Activated naive CD4-positive, alpha-beta T cell treated with anti-CD3 and anti-CD28 coated beads for 36 hours (primary cell): ENCODE results near the gene KRTCAP3. TPM values are rescaled to one million over a fixed set of nuclear protein-coding genes. Genes with fewer than 3 reads are reported as not detected.
A peak's percentile ranks its signal among the peaks of the same experiment; 100 is the strongest.
"Not testable (repeated sequence)": the region's sequence is repeated elsewhere in the genome, so short reads cannot be mapped to it uniquely, and the experiment has no call there.

ENCODE experiments used
- CTCF ChIA-PET: fragments of 350-600 bp; sonication (Branson Sonifier 250); formaldehyde crosslinking; loops from one replicate; lab custom pipeline; 2021; ENCODE audit warnings: antibody characterized with exemption; lab: Charles Lee
- DNase-seq: peaks from one replicate; pipeline ENCODE4 v3.0.0-alpha.2; 2020
- H3K27ac Mint-ChIP-seq: one replicate; pipeline ENCODE4 v1.8.0; 2021; ENCODE audit warnings: mild to moderate bottlenecking, mixed read lengths
- H3K27me3 Mint-ChIP-seq: one replicate; pipeline ENCODE4 v1.8.0; 2021; ENCODE audit warnings: low read depth, mixed read lengths
- H3K36me3 Mint-ChIP-seq: one replicate; pipeline ENCODE4 v1.8.0; 2021; ENCODE audit warnings: low read depth, mixed read lengths
- H3K4me1 Mint-ChIP-seq: one replicate; pipeline ENCODE4 v1.8.0; 2021; ENCODE audit warnings: low read depth, mixed read lengths
- H3K4me3 Mint-ChIP-seq: one replicate; pipeline ENCODE4 v1.8.0; 2021; ENCODE audit warnings: mild to moderate bottlenecking, moderate library complexity, mixed read lengths
- H3K9me3 Mint-ChIP-seq: one replicate; pipeline ENCODE4 v1.8.0; 2021; ENCODE audit warnings: mixed read lengths
- intact Hi-C: fragments of 100-400 bp; cut with micrococcal nuclease; formaldehyde crosslinking; loops from one replicate; pipeline ENCODE4 v1.15.1; 2023
- total RNA-seq, 2 experiments: library from RNA; stranded (reverse); gene quantifications; one replicate each; pipeline ENCODE4 v1.2.3, GENCODE V29; 2021

Gene KRTCAP3
- total RNA-seq, 2 experiments from 2014 or later, result 5.0 to 6.7 TPM

DNA sequence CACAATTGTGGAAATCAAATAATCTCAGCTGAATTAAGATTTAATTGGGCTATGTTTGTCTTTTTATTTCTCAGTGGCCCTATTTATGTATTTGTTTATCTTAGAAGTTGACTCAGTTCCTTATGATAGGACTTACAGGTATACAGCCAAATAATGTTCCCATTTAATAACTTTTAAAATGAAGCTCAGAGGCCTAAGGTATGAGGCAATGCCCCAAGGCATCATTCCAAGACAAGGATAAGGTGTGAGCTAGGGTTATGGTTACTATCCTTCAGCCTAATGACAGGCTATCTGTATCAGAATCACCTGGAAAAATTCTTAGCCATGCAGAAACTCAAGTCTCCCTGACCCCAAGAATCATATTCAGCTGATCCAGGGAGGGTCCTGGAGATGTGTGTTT, 21.2 kb upstream of the KRTCAP3 start:
- H3K27me3 Mint-ChIP-seq, result no peaks in the 10 kb centered on the region
- H3K9me3 Mint-ChIP-seq, result no peaks in the 10 kb centered on the region
- H3K4me1 Mint-ChIP-seq, result no peaks in the 10 kb centered on the region
- CTCF ChIA-PET, result interaction anchor here (1.3 kb wide), 1 partner anchor 10 kb away, joined by 3 read pairs; no protein-coding TSS in a partner anchor
- no peak overlapping the region for H3K27ac Mint-ChIP-seq
- DNase-seq, result no peak
- no peak overlapping the region for H3K4me3 Mint-ChIP-seq
- H3K36me3 Mint-ChIP-seq, result no peaks in the 10 kb centered on the region
- intact Hi-C loops, result no loop called here

DNA sequence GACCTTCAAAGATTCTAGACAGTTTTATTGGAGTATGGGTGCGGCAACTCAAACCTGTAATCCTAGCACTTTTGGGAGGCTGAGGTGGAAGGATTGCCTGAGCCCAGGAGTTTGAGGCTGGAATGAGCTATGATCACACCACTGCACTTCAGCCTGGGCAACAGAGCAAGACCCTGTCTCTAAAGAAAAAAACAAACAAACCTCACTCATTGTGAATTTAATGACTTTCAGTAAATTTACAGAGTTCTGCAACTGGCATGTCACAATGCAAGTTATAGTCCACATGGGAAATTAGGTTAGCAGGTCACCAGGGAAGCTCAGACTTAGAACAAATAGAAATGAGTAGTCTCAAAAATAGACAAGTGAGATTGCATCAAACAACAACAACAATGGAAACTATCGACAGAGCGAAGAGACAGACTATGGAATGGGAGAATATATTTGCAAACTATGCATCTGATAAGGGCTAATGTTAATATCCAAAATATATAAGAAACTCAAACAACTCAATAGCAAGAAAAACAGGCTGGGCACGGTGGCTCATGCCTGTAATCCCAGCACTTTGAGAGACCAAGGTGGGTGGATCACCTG, 20.4 kb upstream of the KRTCAP3 start:
- H3K27me3 Mint-ChIP-seq, result no peaks in the 10 kb centered on the region
- CTCF ChIA-PET, result interaction anchor here (1.3 kb wide), 1 partner anchor 9 kb away, joined by 3 read pairs; no protein-coding TSS in a partner anchor
- DNase-seq, result no peak
- no peaks in the 10 kb centered on the region for H3K4me1 Mint-ChIP-seq
- no peak overlapping the region for H3K27ac Mint-ChIP-seq
- no peaks in the 10 kb centered on the region for H3K9me3 Mint-ChIP-seq
- H3K36me3 Mint-ChIP-seq, result no peaks in the 10 kb centered on the region
- no peak overlapping the region for H3K4me3 Mint-ChIP-seq
- intact Hi-C loops, result no loop called here

GRCh38 chr2:27422958-27423357, 19.2 kb upstream of the KRTCAP3 start:
- CTCF ChIA-PET, result interaction anchor here (0.9 kb wide), 1 partner anchor 260 kb away, joined by 3 read pairs; no protein-coding TSS in a partner anchor
- intact Hi-C loops, result no loop called here
- no peaks in the 10 kb centered on the region for H3K9me3 Mint-ChIP-seq

GRCh38 chr2:27425039-27425438, 17.1 kb upstream of the KRTCAP3 start:
- intact Hi-C loops, H3K27me3 Mint-ChIP-seq: not testable (repeated sequence)

More at GRCh38 chr2:27422958-27423357, 19.2 kb upstream of the KRTCAP3 start:
- no peaks in the 10 kb centered on the region for H3K27me3 Mint-ChIP-seq
- H3K36me3 Mint-ChIP-seq, result no peaks in the 10 kb centered on the region
- no peak overlapping the region for H3K4me3 Mint-ChIP-seq
- no peak for DNase-seq
- H3K27ac Mint-ChIP-seq, result no peak overlapping the region
- H3K4me1 Mint-ChIP-seq, result peaks cover 7% of the 10 kb centered on the region

GRCh38 chr2:27427863-27428212, 14.3 kb upstream of the KRTCAP3 start:
- Mint-ChIP-seq H3K4me1 (peaks cover 25% of the 10 kb centered on the region), H3K27me3 (no peaks in the 10 kb centered on the region), H3K27ac (peak overlapping the region; percentile 94), H3K36me3 (peaks cover 7% of the 10 kb centered on the region), H3K4me3 (peak overlapping the region; percentile 98), H3K9me3 (no peaks in the 10 kb centered on the region)
- intact Hi-C loops, result loop anchor here (1.0 to 2.0 kb wide), 10 partner anchors 19 to 378 kb away; partner anchors contain the start of genes ATRAID, CCDC121, EIF2B4 and GPN1
- CTCF ChIA-PET, result interaction anchor here (4.2 kb wide), 1 partner anchor 19 kb away, joined by 35 read pairs; the partner anchor contains the start of gene PPM1G
- no peak for DNase-seq

More at GRCh38 chr2:27425039-27425438, 17.1 kb upstream of the KRTCAP3 start:
- H3K36me3 Mint-ChIP-seq, H3K4me1 Mint-ChIP-seq, H3K4me3 Mint-ChIP-seq, H3K27ac Mint-ChIP-seq, CTCF ChIA-PET, H3K9me3 Mint-ChIP-seq, DNase-seq: not testable (repeated sequence)

DNA sequence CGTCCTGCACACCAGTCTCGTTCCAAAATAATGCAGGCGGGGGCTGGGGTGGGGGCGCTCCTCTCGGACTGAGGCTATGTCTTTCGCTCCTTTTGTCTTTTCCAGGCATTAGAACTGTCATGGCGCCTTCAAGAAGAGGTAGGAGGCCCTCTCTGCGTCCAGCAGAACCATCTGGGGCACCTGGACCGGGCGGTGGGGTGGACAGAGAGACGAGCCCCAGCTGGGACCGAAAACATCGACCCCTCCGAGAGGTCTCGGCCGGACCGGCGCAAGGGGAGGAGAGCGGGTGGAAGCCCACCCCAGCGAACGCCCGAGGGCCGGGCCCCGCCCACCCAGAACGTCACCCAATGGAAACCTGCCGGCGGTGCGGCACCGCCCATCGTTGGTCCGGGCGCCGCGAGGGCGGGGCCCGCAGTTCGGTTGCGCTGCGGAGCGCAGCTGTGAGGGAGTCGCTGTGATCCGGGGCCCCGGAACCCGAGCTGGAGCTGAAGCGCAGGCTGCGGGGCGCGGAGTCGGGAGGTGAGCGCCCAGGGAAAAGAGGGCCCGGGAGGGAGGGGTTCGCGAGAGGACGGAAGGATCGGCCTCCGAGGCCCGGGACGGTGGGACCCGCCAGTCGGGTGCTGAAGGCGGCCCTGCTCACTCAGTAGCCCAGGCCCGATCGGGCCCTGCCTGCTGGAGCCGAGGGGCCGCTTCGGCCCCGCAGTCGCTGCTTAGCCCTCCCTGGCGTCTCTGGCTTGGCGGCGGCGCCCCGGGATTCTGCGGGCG, 13.8 kb upstream of the KRTCAP3 start, which contains the start of gene NRBP1:
Gene NRBP1 (plus strand): TSS at position 419 of the 765 bp plus-strand sequence. CDS start 4,643 bp downstream, outside the sequence.
- CTCF ChIA-PET, result interaction anchor here (3.2 to 4.2 kb wide), 3 partner anchors 20 to 254 kb away, joined by 13 to 35 read pairs (median 29); partner anchors contain the start of genes PPM1G and ZNF513
- peaks cover 31% of the 10 kb centered on the region for H3K4me1 Mint-ChIP-seq
- intact Hi-C loops, result loop anchor here (1.0 to 2.0 kb wide), 10 partner anchors 19 to 378 kb away; partner anchors contain the start of genes ATRAID, CCDC121, EIF2B4 and GPN1
- peak within 1 kb of the TSS; percentile 94 for H3K27ac Mint-ChIP-seq
- no peaks in the 10 kb centered on the region for H3K27me3 Mint-ChIP-seq
- peak within 1 kb of the TSS; percentile 98 for H3K4me3 Mint-ChIP-seq
- peaks cover 10% of the 10 kb centered on the region for H3K36me3 Mint-ChIP-seq
- no peaks in the 10 kb centered on the region for H3K9me3 Mint-ChIP-seq
- DNase-seq, result peak; percentile 94

- H3K36me3 Mint-ChIP-seq, result peaks cover 16% of the 10 kb centered on the region
- peak; percentile 67 for DNase-seq
- no peaks in the 10 kb centered on the region for H3K27me3 Mint-ChIP-seq
- no peaks in the 10 kb centered on the region for H3K9me3 Mint-ChIP-seq
- H3K4me1 Mint-ChIP-seq, result peaks cover 31% of the 10 kb centered on the region
- H3K4me3 Mint-ChIP-seq, result peak overlapping the region; percentile 98
- peak overlapping the region; percentile 93 for H3K27ac Mint-ChIP-seq
- intact Hi-C loops, result loop anchor here (1.0 to 2.0 kb wide), 11 partner anchors 20 to 379 kb away; partner anchors contain the start of genes ATRAID, CCDC121, EIF2B4 and GPN1
- CTCF ChIA-PET, result interaction anchor here (1.8 to 4.2 kb wide), 5 partner anchors 20 to 253 kb away, joined by 4 to 35 read pairs (median 13); partner anchors contain the start of genes PPM1G and ZNF513
These were observed 13.1 kb upstream of the KRTCAP3 start for GRCh38 chr2:27428978-27429541.

DNA sequence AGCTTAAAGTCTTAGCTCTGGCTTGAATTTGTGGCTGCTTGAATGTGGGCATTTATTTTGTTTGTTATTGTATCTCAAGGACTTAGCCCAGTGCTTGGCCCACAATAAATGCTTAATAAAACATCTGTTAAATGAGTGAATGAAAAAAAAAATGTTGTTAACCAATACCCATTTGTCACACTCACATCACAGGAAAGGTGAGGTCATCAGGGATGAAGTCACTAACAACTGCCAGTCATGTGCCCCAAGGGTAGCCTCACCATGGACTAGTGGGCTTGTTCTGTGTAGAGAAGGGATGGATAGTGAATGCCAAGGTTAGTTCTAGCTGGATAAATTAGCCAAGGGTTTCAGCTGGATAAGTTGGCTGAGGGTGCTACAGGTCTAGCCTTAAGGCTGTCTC, 10.8 kb upstream of the KRTCAP3 start:
- intact Hi-C loops, result loop anchor here (2.0 kb wide), 1 partner anchor 51 kb away; the partner anchor contains the start of gene ZNF513
- peak; percentile 63 for DNase-seq
- H3K4me1 Mint-ChIP-seq, result peaks cover 31% of the 10 kb centered on the region

DNA sequence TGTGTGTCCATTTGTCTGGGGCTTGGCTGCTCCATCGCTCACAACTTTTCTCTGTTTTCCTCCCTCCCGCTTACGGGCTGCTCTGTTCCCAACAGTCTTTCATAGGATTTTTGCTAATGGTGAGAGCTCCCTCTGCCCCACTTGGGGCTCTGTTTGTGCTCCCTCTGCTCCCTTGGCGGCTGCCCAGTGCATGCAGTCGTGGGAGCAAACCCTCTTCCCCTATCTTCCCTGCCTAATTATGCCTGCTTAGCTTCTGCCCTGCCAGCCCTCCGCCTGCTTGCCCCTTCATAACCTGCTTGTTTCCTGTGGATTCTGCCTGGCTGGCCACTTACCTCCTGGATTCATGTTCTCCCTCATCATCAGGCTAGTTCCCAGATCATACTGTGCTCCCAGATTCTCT, 6.6 kb upstream of the KRTCAP3 start:
- Mint-ChIP-seq H3K4me3 (no peak overlapping the region), H3K36me3 (peaks cover 26% of the 10 kb centered on the region), H3K27me3 (no peaks in the 10 kb centered on the region), H3K27ac (no peak overlapping the region), H3K9me3 (no peaks in the 10 kb centered on the region), H3K4me1 (peaks cover 19% of the 10 kb centered on the region)
- CTCF ChIA-PET, result interaction anchor here (1.5 kb wide), 1 partner anchor 248 kb away, joined by 4 read pairs; no protein-coding TSS in a partner anchor
- intact Hi-C loops, result no loop called here
- DNase-seq, result no peak

More for the DNA sequence above, 10.8 kb upstream of the KRTCAP3 start:
- Mint-ChIP-seq H3K9me3 (no peaks in the 10 kb centered on the region), H3K36me3 (peaks cover 17% of the 10 kb centered on the region), H3K27ac (peak overlapping the region; percentile 93), H3K4me3 (peak overlapping the region; percentile 44), H3K27me3 (no peaks in the 10 kb centered on the region)
- CTCF ChIA-PET, result interaction anchor here (1.1 to 4.2 kb wide), 9 partner anchors 10 to 251 kb away, joined by 4 to 35 read pairs (median 8); partner anchors contain the start of genes EIF2B4, PPM1G, SNX17 and ZNF513

- Mint-ChIP-seq H3K27me3 (no peaks in the 10 kb centered on the region), H3K9me3 (no peaks in the 10 kb centered on the region), H3K4me3 (no peak overlapping the region), H3K27ac (no peak overlapping the region), H3K4me1 (peaks cover 8% of the 10 kb centered on the region), H3K36me3 (peaks cover 28% of the 10 kb centered on the region)
- CTCF ChIA-PET, result interaction anchor here (1.0 kb wide), 1 partner anchor 9 kb away, joined by 5 read pairs; no protein-coding TSS in a partner anchor
- intact Hi-C loops, result no loop called here
- no peak for DNase-seq
These were observed 805 bp upstream of the KRTCAP3 start for GRCh38 chr2:27441226-27441926.

DNA sequence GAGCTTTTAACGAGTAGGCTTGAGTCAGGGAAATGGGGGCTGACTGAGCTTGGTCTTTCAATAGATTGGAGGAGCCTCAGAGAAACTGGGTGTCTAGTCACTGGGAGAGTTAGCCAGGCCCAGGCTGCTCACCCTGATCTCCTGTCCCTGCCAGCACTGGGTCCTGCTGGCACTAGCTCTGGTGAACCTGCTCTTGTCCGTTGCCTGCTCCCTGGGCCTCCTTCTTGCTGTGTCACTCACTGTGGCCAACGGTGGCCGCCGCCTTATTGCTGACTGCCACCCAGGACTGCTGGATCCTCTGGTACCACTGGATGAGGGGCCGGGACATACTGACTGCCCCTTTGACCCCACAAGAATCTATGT, 720 bp downstream of the KRTCAP3 start:
- intact Hi-C loops, result no loop called here
- Mint-ChIP-seq H3K4me3 (no peak overlapping the region), H3K27me3 (no peaks in the 10 kb centered on the region), H3K9me3 (no peaks in the 10 kb centered on the region), H3K36me3 (peaks cover 28% of the 10 kb centered on the region), H3K4me1 (peaks cover 8% of the 10 kb centered on the region), H3K27ac (no peak overlapping the region)
- no peak for DNase-seq
- CTCF ChIA-PET, result no interaction called here
